Measurements from ENCODE around the gene ARHGAP28.

GRCh38 chr18:6741232-6741663, 11.7 kb downstream of the ARHGAP28 start:
- TF ChIP-seq POLR2A (IDR thresholded peaks at IDR 0.05): no peak
- TF ChIP-seq, protein P1, sequence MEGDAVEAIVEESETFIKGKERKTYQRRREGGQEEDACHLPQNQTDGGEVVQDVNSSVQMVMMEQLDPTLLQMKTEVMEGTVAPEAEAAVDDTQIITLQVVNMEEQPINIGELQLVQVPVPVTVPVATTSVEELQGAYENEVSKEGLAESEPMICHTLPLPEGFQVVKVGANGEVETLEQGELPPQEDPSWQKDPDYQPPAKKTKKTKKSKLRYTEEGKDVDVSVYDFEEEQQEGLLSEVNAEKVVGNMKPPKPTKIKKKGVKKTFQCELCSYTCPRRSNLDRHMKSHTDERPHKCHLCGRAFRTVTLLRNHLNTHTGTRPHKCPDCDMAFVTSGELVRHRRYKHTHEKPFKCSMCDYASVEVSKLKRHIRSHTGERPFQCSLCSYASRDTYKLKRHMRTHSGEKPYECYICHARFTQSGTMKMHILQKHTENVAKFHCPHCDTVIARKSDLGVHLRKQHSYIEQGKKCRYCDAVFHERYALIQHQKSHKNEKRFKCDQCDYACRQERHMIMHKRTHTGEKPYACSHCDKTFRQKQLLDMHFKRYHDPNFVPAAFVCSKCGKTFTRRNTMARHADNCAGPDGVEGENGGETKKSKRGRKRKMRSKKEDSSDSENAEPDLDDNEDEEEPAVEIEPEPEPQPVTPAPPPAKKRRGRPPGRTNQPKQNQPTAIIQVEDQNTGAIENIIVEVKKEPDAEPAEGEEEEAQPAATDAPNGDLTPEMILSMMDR (IDR thresholded peaks at IDR 0.05): no peak

Data from transverse colon (tissue), 3 donors.